Loucy (cell line): ENCODE data around the gene SNRPN.
"Not testable (repeated sequence)": the region's sequence is repeated elsewhere in the genome, so short reads cannot be mapped to it uniquely, and the experiment has no call there.

Experiments used
- H2AFZ ChIP-seq: fragments of 200-600 bp; sonication (generic); 2 replicates; pipeline ENCODE4 v1.6.0; 2016; ENCODE audit warnings: antibody characterized with exemption, mild to moderate bottlenecking, low read length, moderate library complexity
- H3F3A ChIP-seq: fragments of 200-600 bp; 2 replicates; pipeline ENCODE4 v1.6.0; 2016; ENCODE audit warnings: antibody characterized with exemption, low read depth, mild to moderate bottlenecking
- H3K27me3 ChIP-seq: fragments of 200-600 bp; sonication (generic); 2 replicates; pipeline ENCODE4 v1.6.1; 2014; ENCODE audit warnings: low read length, mild to moderate bottlenecking; ENCODE audit not compliant: insufficient read depth, poor library complexity, severe bottlenecking
- H3K36me3 ChIP-seq: fragments of 200-600 bp; sonication (generic); 2 replicates; pipeline ENCODE4 v1.6.1; 2016; ENCODE audit warnings: low read length; ENCODE audit not compliant: insufficient read depth
- H3K4me1 ChIP-seq: fragments of 200-600 bp; sonication (generic); 2 replicates; pipeline ENCODE4 v1.5.1; 2014; ENCODE audit warnings: low read length, mild to moderate bottlenecking; ENCODE audit not compliant: insufficient read depth, poor library complexity, severe bottlenecking
- H3K4me2 ChIP-seq: fragments of 200-600 bp; sonication (generic); 2 replicates; pipeline ENCODE4 v1.6.0; 2014; ENCODE audit warnings: antibody characterized with exemption, low read length, low read depth, mild to moderate bottlenecking; ENCODE audit not compliant: poor library complexity, severe bottlenecking
- H3K4me3 ChIP-seq: fragments of 200-600 bp; sonication (generic); 2 replicates; pipeline ENCODE4 v1.5.1; 2014; ENCODE audit warnings: low read length, mild to moderate bottlenecking, mixed read lengths; ENCODE audit not compliant: poor library complexity, severe bottlenecking
- H3K79me2 ChIP-seq: fragments of 200-600 bp; sonication (generic); 2 replicates; pipeline ENCODE4 v1.6.1; 2014; ENCODE audit warnings: low read length; ENCODE audit not compliant: insufficient read depth
- H3K9ac ChIP-seq: fragments of 200-600 bp; sonication (generic); 2 replicates; pipeline ENCODE4 v1.6.0; 2014; ENCODE audit warnings: mild to moderate bottlenecking, low read depth, low read length, moderate library complexity; ENCODE audit not compliant: poor library complexity, severe bottlenecking
- H3K9me2 ChIP-seq: fragments of 200-600 bp; sonication (generic); replicated peaks from 2 replicates; pipeline ENCODE4 v1.6.1; 2016; ENCODE audit warnings: low read depth, low read length, mixed read lengths
- H3K9me3 ChIP-seq: fragments of 200-600 bp; sonication (generic); 2 replicates; pipeline ENCODE4 v1.6.1; 2014; ENCODE audit warnings: mild to moderate bottlenecking, antibody characterized with exemption, low read length, low read depth; ENCODE audit not compliant: insufficient read depth
- H4K20me1 ChIP-seq: fragments of 200-600 bp; sonication (generic); 2 replicates; pipeline ENCODE4 v1.6.0; 2014; ENCODE audit warnings: antibody characterized with exemption, low read length, mild to moderate bottlenecking; ENCODE audit not compliant: insufficient read depth, poor library complexity, severe bottlenecking
- EZH2phosphoT487 ChIP-seq: fragments of 200-600 bp; IDR thresholded peaks from 2 replicates; pipeline ENCODE4 v1.6.1; 2018; ENCODE audit warnings: antibody characterized with exemption, mild to moderate bottlenecking, moderate library complexity, borderline replicate concordance
- TF ChIP-seq, protein P1 (sequence below): fragments of 200-600 bp; sonication (generic); conservative IDR thresholded peaks from 2 replicates; pipeline ENCODE4 v1.5.1; 2014; ENCODE audit warnings: mild to moderate bottlenecking, antibody characterized with exemption, low read length

Gene SNRPN

GRCh38 chr15:24971052-24971451 is 16.3 kb downstream of the SNRPN start:
- peaks cover 31% of the 10 kb centered on the region; the same call in 1 of the 2 replicates for H3K36me3 ChIP-seq
- no peaks in the 10 kb centered on the region for H3K9me3 ChIP-seq
- H3K9ac ChIP-seq, result no peak overlapping the region

GRCh38 chr15:24971772-24972171 is 17.0 kb downstream of the SNRPN start:
- peaks cover 31% of the 10 kb centered on the region; the same call in 1 of the 2 replicates for H3K36me3 ChIP-seq
- H3K9me2 ChIP-seq, result no peaks in the 10 kb centered on the region
- H4K20me1 ChIP-seq, result no peaks in the 10 kb centered on the region

More at GRCh38 chr15:24971052-24971451, 16.3 kb downstream of the SNRPN start:
- Histone ChIP-seq H3K9me2 (no peaks in the 10 kb centered on the region), H3K4me1 (no peaks in the 10 kb centered on the region), H3K27me3 (no peaks in the 10 kb centered on the region), H3K79me2 (no peaks in the 10 kb centered on the region; the same call in 1 of the 2 replicates), H3K4me2 (no peak overlapping the region), H4K20me1 (no peaks in the 10 kb centered on the region), H2AFZ (no peak overlapping the region), H3F3A (no peaks in the 10 kb centered on the region), H3K4me3 (no peak overlapping the region)
- no peak for TF ChIP-seq EZH2phosphoT487
- TF ChIP-seq, protein P1, sequence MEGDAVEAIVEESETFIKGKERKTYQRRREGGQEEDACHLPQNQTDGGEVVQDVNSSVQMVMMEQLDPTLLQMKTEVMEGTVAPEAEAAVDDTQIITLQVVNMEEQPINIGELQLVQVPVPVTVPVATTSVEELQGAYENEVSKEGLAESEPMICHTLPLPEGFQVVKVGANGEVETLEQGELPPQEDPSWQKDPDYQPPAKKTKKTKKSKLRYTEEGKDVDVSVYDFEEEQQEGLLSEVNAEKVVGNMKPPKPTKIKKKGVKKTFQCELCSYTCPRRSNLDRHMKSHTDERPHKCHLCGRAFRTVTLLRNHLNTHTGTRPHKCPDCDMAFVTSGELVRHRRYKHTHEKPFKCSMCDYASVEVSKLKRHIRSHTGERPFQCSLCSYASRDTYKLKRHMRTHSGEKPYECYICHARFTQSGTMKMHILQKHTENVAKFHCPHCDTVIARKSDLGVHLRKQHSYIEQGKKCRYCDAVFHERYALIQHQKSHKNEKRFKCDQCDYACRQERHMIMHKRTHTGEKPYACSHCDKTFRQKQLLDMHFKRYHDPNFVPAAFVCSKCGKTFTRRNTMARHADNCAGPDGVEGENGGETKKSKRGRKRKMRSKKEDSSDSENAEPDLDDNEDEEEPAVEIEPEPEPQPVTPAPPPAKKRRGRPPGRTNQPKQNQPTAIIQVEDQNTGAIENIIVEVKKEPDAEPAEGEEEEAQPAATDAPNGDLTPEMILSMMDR, result no peak

DNA sequence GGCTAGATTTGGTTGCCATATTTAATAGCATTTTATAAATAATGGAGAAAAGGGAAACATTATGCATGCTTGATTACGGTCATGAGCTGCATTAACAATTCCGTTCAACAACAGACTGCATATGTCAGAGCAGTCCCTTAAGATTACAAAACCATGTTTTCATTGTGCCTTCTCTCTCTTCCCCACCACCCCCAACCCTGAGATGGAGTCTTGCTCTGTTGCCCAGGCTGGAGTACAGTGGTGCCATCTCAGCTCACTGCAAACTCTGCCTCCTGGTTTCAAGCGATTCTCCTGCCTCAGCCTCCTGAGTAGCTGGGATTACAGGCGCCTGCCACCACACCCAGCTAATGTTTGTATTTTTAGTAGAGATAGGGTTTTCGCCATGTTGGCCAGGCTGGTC is 17.9 kb downstream of the SNRPN start:
- H3K4me2 ChIP-seq, H3K27me3 ChIP-seq, H2AFZ ChIP-seq, H3K9me3 ChIP-seq, H3K4me3 ChIP-seq, H3K79me2 ChIP-seq, H3K9me2 ChIP-seq, H3K9ac ChIP-seq, H3F3A ChIP-seq, H4K20me1 ChIP-seq, H3K4me1 ChIP-seq: not testable (repeated sequence)
- H3K36me3 ChIP-seq, result peaks cover 35% of the 10 kb centered on the region; the same call in 1 of the 2 replicates

More at GRCh38 chr15:24971772-24972171, 17.0 kb downstream of the SNRPN start:
- Histone ChIP-seq H3K79me2 (no peaks in the 10 kb centered on the region), H2AFZ (no peak overlapping the region), H3K4me3 (no peak overlapping the region), H3K4me2 (no peak overlapping the region), H3K4me1 (no peaks in the 10 kb centered on the region), H3K9ac (no peak overlapping the region), H3F3A (no peaks in the 10 kb centered on the region), H3K9me3 (no peaks in the 10 kb centered on the region), H3K27me3 (no peaks in the 10 kb centered on the region)
- TF ChIP-seq EZH2phosphoT487, result no peak
- TF ChIP-seq, protein P1, result no peak

GRCh38 chr15:24976932-24977331 is 22.1 kb downstream of the SNRPN start:
- H3K4me2 ChIP-seq, result no peak overlapping the region
- H3F3A ChIP-seq, result no peaks in the 10 kb centered on the region
- no peaks in the 10 kb centered on the region for H3K79me2 ChIP-seq
- no peak for TF ChIP-seq EZH2phosphoT487
- TF ChIP-seq, protein P1, result no peak
- H3K4me3 ChIP-seq, result no peak overlapping the region
- no peaks in the 10 kb centered on the region for H4K20me1 ChIP-seq
- peaks cover 56% of the 10 kb centered on the region; the same call in 1 of the 2 replicates for H3K36me3 ChIP-seq
- no peaks in the 10 kb centered on the region for H3K9me2 ChIP-seq
- no peak overlapping the region for H2AFZ ChIP-seq
- no peaks in the 10 kb centered on the region for H3K9me3 ChIP-seq
- H3K27me3 ChIP-seq, result no peaks in the 10 kb centered on the region
- no peaks in the 10 kb centered on the region for H3K4me1 ChIP-seq
- no peak overlapping the region for H3K9ac ChIP-seq
